Retina (tissue), 1 donor: ENCODE measurements around the gene PLEKHM3.
"Not testable (repeated sequence)": the region's sequence is repeated elsewhere in the genome, so short reads cannot be mapped to it uniquely, and the experiment has no call there.

ENCODE experiments used
- DNase-seq: peaks from one replicate; pipeline ENCODE4 v3.0.0-alpha.2; 2016

Gene PLEKHM3

DNA sequence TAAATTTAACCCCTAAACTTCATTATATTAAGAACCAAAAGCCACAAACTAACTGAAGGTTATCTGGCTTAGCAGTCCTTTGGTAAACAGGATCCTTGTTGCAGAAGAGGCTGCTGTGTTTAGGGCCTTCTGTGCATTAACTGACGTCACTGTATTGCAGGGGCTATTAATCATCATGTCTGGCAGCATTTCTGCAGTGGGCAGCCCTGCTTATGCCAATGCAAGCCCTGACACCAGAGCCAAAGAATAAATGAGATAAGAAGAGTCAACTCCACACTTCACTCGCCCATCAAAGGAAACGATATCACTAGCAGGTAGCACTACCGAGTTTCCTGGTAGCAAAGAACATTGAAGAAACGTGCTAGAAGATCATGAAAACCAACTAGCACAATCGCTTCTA, 110.6 kb downstream of the PLEKHM3 start:
- no peak for DNase-seq

DNA sequence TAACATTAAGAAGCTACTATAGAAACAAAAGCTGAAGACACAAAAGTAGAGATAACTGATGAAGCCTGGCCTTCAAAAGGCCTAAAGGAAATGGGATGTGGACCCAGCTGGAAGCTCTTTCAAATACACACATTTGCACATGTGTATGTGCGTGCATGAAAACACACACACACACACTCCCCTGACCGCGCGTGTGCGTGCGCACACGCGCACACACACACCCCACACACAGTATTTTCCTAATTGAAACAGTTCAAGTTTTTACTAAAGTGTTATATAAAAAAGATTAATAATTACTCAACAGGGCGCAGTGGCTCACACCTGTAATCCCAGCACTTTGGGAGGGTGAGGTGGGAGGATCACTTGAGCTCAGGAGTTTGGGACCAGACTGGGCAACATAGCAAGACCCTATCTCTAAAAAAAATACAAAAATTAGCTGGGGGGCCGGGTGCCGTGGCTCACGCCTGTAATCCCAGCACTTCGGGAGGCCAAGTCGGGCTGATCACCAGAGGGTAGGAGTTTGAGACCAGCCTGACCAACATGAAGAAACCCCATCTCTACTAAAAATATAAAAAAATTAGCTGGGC, 111.5 kb downstream of the PLEKHM3 start:
- DNase-seq: no peak

DNA sequence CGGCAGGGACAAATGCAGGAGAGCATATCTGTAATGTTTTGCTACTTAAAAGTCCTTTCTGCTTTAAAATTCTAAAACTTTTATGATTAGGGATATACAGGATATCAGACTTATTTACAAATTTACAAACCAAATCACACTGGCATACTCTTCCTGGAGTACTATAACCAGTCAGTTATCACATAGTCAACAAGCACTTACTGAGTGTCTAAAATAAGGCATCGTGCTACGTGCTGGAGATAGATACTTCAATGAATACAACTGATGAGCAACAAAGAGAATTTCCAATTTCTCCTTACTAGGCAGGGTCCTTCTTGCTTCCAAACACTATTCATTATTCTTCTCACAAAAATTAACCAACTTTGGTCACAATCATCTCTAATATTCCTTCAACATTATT, 113.5 kb downstream of the PLEKHM3 start:
- no peak for DNase-seq

DNA sequence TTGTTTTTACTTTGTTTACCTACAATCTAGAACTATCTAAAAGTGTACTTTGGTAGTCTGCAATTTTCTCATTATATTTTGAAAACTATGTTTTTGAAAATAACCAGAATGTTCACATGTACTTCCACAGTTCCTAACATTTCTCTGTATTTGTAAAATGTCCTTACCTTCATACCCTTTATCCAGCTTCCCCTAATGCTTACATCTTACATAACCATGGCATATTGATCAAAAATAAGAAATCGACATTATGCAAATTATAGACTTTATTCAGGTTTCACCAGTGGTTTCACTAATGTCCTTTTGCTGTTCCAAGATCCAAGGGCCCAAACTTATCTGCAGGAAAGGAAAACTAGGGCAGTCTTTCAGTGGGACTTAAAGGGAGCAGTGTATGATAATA, 114.1 kb downstream of the PLEKHM3 start:
- no peak for DNase-seq

DNA sequence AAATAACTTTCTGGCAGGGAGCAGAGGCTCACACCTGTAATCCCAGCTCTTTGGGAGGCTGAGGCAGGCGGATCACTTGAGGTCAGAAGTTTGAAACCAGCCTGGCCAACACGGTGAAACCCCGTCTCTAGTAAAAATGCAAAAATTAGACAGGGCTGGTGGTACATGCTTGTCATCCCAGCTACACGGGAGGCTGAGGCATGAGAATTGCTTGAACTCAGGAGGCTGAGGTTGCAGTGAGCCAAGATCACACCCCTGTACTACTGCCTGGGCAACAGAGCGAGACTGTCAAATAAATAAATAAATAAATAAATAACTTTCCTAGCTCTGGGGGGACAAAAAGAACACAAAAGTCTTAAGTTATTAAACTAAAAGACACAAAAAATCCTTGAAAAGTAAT, 118.8 kb downstream of the PLEKHM3 start:
- DNase-seq: not testable (repeated sequence)

DNA sequence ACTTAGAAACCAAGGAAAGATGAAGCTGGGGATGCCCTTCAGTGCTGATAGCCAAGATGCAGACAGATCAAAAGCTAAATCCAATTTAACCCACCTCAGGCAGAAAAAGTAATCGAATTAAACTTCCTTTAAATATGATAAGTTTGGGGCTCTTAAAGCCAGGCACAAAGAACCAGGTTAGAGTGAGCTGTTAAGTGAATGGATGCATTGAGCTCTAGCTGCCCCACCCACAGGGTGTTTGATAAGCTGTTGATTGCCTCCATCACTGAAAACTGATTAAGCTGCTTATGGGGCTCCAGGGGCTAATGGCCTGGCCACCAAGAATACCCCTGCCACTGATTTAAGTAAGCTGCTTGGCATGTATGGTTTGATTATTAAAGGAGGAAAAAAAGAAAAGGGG, 119.8 kb downstream of the PLEKHM3 start:
- no peak for DNase-seq

DNA sequence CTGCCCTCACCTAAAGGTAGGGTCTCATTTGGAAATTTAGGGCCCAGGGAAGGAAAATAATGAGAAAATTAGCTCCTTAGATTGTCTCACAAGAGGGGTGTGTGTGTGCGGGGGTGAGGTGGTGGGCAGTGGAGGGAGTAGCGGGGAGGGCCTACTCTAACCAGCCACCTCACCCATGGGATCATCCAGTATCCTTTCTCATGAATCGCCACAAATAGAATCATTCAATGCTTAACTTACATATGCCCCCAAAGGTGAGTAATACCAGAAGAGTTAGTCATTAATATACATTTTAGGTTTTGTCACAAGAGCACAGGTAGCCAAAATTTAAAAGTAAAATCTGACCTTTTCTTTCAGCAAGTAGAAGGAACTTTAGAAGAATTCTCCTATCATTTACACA, 122.1 kb downstream of the PLEKHM3 start:
- no peak for DNase-seq

DNA sequence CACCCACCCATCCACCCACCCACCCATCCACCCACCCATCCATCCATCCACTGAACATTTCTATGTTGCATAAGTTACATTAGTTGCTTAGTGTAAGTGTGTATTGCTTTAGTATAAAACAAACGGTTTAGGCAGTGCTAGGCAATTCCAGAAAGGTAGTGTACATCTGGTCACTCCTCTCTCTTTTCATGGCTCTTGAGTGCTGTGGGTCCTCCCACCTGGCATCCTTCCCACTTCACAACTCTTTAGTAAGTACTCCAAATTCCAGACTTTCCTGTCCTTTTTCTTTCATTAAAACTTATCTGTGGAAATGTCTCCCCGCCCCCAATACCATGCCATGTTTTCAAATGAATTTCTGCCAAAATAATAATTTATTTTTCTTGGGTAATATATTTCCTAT, 122.5 kb downstream of the PLEKHM3 start:
- DNase-seq: no peak

DNA sequence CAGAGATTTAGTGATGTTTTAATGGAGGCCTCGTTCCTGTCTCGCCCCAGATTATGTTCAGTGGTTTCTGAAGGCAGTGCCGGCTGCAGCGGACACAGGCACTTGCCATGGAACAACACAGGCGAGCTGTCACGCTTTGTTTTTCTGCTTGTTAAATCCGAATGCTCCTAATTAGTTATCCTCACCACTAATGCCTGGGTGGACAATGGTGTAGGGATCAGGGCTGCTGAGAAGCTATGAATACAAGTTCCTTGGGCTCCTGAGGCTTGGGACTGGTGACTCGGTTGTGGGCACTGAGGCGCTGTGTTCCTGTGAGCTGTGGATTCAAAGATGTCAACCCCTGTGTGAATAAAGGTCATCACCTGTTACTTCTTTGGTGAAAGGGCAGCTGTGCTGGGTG, 123.5 kb downstream of the PLEKHM3 start:
- DNase-seq: peak; percentile 84

DNA sequence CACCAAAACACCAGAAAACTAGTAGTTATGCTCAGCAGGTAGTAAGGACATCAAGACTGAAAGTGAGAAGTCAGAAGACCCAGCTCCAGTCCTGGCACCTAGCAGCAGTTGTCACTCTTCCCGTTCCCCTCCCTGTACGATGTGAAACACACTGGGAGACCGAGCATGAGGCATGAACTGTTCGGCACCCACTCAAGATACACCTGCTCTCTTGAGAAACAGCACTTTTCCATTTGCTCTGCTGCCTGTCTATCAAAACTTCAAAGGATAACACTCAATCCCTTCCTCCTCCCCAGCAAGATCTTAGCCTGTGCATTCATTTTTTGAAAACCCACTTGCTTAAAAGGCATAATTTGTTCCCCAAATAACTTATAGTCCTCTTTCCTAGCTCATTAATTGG, 123.9 kb downstream of the PLEKHM3 start:
- DNase-seq: peak; percentile 77

DNA sequence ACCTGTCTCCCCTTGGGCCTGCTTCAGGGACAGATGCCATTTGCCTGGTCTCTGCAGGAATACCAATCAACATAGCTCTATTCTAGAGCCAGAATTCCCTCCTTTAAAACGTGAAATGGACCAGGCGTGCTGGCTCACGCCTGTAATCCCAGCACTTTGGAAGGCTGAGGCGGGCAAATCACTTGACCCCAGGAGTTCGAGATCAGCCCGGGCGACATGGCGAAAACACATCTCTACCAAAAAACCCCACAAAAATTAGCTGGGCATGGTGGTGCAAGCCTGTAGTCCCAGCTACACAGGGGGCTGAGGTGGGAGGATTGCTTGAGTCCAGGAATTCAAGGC, 127.0 kb downstream of the PLEKHM3 start:
- DNase-seq: no peak

DNA sequence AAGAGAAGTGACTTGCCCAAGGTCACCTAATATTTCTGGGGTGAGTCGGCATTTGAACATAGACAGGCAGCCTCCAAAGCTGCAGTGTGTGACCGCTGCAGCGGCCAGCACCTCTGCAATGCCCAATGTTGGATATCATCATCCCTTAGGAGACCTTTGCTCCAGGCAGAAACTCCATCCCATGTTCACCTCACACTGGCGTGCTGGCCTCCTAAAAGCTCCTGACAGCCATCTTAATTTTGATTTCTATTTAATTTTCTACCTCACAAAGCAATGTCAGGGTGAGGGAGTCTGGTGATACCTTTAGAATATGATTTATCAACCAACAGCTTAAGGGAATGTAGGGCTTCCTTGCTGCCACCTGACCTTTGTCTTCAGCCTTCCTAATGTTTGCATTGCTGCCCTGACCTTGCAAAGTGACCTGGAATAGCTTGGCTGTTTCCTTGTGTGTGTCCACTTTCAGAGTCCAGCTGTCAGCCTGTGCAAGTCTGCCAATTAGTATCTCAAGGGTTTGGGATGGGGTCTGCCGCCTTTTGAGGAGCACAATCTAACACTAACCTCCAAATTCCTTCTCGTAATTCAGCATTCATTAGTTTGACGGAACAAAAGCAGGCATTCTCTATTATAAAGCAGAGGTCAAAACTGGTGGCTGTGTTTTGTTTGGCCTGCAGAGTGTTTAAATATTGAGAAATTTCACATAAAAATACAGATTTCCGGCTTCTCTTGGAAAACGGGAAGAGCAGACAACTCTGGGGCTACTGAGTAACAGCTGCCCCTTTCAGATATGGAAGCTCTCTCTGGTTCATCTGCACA, 127.6 kb downstream of the PLEKHM3 start:
- peak; percentile 56 for DNase-seq

DNA sequence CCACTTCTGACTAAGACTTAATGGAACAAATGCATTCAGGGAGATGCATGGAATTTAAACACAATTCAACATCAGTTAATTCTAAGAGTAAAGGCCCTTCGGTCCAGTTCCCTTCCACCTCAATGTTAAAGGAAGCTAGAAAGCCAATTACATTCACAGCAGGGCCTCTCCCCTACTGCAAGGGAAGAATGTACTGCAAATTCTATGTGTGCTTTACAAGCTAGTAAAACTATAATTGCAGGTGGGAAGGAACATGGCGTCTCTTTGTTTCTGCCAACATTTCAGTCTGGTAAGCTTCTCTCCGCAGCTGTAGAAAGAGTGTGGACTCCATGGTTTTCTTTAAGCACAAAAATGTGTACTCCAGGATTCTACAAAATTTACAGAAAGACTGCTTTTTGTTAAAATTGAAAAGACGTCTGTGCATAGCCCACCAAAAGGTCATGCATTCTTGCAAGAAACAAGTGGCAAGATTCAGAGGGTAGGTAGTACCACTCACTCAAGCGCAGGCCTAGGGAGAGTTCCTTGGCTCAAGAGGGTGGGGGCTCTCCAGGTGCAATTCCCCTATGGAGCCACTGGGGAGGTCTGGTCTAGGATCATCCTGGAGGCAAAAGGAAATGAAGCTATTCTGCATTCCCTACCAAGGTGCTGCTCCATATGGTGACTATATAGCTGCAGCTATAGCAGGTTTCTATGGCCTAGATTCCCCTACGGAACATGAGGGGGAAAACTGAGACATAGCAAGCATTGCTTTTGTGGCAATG, 128.6 kb downstream of the PLEKHM3 start:
- no peak for DNase-seq

DNA sequence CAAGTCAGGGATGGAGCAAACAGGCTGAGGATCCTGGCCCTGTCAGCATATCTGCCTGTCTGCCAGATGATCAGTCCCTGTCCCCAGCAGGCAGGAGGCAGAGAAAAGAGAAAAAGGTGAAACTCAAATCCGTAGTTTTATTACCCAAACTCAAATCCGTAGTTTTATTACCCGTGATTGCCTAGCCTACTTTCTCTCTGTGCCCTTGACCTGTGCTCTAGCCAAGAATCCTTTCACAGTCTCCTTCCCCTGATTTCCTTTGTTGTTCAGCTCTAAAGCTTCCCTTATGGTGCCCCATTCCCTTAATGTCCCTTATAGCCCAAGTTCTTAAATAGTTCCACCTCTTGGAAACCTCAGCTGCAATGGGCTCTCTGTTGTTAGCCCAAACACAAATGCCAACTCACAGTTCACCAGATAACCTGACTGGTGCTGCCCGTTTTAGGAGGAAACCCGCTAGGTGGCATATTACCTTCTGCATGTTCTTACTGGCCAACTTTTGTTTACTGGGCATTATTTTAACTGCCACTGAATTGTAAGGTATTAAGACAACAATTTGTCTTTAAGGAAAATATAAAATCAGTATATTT, 130.0 kb downstream of the PLEKHM3 start:
- DNase-seq: no peak

DNA sequence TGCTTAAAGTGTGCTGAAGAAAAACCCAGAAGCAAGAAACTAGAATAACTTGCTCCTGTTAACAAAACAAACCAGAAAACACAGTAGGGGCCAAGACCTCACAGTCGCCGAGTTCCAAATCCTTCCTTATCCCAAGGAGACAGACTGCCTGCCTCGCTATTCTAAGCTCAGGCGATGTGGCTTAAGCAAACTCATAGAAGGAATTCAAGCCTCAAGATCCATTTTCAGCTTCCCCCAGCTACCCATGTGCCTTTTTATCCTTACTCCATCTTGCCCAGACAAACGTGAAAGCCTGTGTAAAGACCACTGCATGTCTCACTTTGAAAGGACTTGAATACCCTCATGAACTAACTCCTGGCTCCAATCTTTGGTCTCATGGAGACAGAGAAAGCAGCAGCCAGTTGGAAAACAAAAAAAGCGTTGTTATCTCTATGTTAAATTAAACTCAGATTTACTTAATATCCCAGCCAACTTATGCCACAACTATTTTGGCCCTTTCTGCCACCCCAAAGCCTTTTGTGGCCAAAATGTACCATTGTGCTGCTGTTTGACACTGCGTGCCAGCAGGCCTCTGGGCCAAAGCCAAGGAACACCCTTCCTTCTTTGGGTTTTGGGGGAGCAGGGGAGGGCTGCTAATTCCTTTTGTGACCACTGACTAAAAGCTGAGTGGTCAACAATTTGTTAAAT, 132.5 kb downstream of the PLEKHM3 start:
- no peak for DNase-seq

DNA sequence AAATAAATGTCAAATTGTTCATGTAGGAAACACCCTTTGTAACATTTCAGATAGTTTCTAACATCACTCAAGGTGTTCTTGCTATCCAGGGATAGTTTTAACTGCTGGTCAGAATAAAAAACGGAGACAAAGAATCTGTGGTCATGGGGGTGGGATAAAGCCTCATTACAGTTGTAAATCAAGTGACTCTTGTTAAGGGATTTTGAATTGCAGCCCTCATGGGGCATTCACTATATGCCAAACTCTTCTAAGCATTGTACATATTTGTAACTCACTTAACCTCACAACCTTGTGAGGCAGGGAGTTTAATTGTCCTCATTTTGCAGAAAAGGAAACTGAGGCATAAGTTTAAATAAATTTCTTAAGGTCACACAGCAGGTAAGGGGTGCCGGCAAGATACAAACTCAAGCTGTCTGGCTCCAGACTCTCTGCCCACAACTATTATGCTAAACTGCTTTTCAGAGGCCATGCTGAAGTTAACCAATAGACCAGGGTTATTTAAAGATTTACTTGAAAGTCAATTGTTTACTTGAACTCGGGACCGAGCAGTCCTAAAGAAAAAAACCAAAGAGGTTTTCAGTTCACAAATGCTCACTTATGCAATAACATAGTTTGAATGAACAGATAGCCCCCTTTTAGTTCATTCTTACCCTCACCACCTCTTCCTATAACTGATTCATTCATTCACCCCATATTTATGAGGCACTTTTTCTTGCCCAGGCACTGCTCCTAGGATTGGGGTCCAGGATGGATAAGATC, 134.1 kb downstream of the PLEKHM3 start:
- DNase-seq: no peak

DNA sequence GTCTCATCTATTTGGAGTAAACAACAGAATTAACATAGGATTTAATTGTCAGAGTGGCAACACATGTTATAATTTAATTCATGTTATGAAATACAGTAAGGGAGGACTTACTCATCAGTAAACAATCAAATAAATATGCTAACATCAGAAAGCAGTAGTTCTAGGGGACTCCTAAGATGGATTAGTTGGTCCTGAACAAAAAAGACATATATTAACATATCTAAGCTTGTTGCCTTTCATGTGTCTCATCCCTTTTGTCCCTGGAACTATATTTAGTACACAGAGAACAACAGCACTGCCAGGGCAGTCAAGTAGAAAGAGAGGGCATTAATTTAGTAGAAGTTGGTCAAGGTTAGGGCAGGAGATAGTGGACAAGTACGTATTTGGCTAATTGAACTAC, 137.8 kb downstream of the PLEKHM3 start:
- DNase-seq: no peak

DNA sequence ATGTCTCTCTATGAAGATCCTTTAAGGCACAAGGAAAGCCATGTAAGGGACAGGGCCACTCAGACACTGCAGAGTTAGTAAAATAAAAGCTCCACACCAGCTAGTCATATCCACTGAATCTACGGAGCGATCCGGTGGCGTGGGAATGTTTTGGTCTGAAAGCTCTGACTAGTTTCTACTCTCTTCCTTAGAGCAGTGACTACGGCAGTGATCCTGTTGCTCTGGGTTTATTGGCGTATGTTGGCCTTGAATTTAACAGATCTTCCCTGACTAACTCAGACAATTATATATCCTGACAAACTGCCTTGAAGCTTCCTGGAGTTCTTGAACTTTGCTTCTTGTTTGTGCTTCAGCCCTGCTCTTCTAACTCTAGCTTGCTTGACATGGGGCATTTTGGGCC, 140.3 kb downstream of the PLEKHM3 start:
- DNase-seq: no peak

DNA sequence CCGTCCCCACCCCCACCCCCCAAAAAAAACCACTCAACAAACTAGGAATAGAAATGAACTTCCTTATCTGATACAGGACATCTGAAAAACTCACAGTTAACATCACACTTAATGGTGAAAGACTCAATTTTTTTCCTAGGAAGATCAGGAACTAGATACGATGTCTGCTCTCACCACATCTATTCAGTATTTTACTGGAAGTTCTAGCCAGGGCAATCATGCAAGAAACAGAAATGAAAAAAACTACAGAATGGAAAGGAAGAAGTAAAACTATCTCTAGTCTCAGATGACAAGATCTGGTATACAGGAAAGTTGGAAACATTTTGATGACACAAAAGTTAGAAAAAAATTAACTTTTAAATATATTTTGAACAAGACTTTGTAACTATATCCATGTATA, 141.2 kb downstream of the PLEKHM3 start:
- no peak for DNase-seq

DNA sequence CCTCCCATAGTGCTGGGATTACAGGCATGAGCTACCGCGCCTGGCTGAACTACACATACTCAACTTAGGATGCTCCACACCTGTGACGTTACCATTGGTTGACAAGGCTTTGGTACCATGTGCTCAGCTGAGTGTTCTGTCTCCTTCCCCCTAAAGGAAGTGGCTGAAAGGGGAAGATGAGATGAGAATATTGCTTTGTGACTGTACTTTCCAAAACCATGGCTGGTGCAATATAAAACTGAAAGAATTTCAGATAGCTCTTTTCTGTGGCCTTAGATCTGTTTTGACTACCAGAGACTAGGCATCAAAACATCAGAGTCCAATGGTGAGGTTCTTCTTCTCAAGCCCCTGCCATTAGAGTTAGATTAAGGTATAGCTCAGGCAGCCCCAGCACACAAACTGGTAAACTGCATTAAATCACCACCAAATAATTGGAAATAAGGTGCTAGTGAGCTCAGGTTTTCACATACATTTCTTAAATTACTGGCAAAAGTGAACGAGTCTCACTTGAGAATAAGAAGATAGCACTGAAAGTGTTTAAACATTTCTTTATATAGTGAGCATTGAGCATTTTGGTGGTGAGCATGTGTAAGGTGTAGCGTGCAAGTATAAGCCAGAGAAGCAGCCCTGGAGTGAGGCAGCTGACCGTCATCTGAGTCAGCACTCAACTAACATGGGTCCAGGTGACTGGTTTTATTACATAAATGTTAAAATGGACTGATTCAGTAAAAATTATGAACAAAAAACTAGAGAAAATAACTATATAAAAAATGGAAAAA, 142.1 kb downstream of the PLEKHM3 start:
- DNase-seq: no peak

DNA sequence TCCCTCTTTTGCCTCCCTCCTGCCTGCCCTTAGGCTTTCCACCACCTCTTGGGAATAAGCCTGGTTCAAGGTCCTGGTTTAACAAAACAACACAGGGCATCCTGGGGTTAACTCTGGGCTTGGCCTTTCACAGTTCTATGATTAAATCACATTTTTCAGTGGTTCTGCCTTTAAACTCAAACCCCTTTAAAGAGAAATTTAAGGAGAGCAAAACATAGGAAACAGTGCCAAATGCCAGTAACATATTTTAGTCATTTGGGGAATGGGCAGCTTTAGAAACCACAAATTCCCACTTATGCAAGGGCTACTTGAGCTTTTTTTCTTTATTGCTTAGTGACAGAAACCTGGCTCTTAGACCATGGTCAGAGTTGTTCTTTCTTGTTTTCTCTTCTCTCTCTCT, 143.4 kb downstream of the PLEKHM3 start:
- no peak for DNase-seq

DNA sequence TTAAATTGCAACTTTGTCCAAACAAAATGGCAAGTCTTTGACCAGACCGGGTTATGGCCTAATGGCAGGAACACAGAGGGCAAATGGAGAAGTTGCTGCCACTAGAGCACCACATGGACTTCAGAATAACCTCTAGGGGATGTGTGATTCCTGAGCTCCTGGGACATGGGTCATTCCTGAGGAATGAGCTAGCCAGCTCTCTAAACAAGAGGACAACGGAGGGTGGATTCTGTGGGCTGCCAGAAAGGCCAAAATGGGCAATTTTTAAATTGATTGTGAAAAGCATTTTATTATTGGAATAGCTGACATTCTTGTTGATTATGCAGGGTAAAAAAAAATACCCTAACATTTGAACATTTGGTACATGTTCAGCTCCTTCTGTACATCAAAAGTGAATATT, 145.8 kb downstream of the PLEKHM3 start:
- no peak for DNase-seq
